Endometrial microvascular endothelial cells (primary cell): Measurements from ENCODE around the gene ITGA3. TPM values are rescaled to one million over a fixed set of nuclear protein-coding genes. Genes with fewer than 3 reads are reported as not detected.

ENCODE experiments used
- in situ Hi-C: cut with HindIII; loops from 2 replicates; pipeline ENCODE4 v1.10.0; 2017; ENCODE audit warnings: low sequenced_read_pairs, low pct_unique_long_range_greater_than_20kb; ENCODE audit errors: inconsistent ontology term
- total RNA-seq: library from RNA; depleted of rRNA; stranded (reverse); fragments of >200 nt; gene quantifications from one replicate; pipeline ENCODE4 v1.2.3, GENCODE V29; 2015; ENCODE audit errors: inconsistent ontology term

Gene ITGA3
- total RNA-seq, 1 donor from 2014 or later: 255 TPM

DNA sequence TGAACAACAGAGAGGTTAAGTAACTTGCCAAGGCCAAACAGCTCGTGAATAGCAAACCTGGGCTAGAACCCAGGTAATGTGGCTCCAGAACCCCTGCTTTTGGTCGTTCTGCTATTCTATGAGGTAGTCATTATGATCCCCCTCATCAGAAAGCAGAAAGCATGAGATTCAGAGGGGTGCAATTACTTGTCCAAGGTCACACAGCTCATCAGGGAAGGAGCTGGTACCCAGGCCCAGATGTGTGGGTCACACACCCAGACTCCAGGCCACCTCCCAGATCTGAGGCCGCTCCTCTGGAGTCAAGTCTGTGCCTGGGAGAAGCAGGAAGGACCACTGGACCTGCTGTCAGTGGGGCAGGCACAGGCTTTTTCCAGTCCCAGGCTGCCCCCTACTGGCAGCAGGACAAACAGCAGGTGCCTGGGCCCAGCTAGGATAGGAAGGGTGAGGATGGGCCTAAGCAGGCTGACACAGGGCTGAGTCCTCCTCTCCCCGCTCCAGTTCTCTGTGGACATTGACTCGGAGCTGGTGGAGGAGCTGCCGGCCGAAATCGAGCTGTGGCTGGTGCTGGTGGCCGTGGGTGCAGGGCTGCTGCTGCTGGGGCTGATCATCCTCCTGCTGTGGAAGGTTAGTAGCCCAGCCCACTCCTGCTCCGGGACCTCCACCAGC is 31.5 kb downstream of the ITGA3 start:
- in situ Hi-C loops: no loop called here

GRCh38 chr17:50087912-50088405 is 32.0 kb downstream of the ITGA3 start:
- in situ Hi-C loops: no loop called here

- in situ Hi-C loops: no loop called here
Observed at GRCh38 chr17:50088952-50089825, 33.3 kb downstream of the ITGA3 start.

- in situ Hi-C loops: no loop called here
Observed at GRCh38 chr17:50090071-50090470, 34.2 kb downstream of the ITGA3 start.

GRCh38 chr17:50090971-50091917 is 35.3 kb downstream of the ITGA3 start:
- in situ Hi-C loops: no loop called here

GRCh38 chr17:50091918-50092285 is 36.0 kb downstream of the ITGA3 start:
- in situ Hi-C loops: no loop called here

DNA sequence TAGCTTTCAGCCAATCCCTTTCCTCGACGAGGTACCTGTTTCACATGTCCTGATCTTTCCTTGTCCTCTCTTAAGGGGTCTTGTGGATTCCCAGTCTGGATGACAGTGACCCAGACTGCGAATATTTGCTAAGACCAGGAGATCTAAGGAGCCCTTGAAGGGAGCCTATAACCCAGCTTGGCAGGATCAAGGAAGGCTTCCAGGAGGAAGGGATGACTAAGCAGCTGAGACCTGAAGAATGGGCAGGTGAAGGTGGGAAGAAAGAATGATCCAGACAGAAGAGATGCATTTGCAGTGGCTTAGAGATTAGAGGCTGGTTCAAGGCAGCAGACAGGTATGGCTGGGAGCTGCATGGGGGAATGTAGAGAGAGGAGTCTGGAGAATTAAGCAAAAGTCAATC is 37.3 kb downstream of the ITGA3 start:
- in situ Hi-C loops: no loop called here

GRCh38 chr17:50093807-50094206 is 37.9 kb downstream of the ITGA3 start:
- in situ Hi-C loops: no loop called here

DNA sequence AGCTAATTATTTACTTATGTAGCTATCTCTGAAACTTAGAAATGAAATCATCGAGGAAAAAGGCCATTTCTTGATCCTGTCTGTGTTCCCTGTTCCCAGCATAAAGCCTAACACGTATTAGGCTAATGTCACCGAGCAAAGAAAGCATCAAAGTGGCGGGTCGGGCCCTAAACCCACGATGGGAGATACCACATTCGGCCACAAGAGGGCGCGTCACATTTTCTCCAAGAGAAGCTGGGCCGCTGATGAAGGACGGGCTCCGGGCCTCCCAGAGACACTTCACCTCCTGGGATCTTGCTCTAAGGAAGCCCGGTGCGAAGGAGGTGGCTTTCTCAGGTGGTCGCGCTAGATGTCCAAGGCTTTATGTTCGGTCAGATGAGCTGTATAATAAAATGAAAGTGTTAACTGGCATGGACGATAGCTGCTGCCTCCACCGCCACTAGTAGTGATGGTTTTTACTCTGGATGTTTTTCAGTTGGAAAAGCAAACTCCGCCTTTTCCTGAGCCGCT is 38.4 kb downstream of the ITGA3 start:
- in situ Hi-C loops: no loop called here

GRCh38 chr17:50094753-50095619 is 39.1 kb downstream of the ITGA3 start, which contains the start of gene PDK2:
Gene PDK2 (plus strand): TSS chr17:50095351. CDS start chr17:50095436, 85 bp downstream.
- in situ Hi-C loops: no loop called here

DNA sequence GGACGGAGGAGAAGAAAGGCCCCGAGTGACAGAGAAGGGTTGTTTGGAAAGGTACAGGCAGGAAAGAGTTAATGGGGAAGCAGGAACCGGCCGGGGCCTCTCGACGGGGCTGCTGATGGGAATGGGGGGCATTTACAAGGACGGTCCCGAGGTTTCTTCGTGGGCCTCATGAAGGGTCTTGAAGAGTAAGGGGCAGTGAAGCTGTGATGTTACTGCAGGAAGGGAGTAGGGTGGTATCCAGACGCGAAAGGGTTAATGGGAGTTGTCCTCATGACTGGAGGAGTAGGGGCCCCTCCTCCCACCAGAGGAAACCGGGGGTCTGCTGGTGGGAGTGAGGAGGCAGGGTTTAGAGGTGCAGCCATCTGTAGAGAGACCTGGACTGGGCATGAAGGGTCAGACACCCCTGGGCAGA is 39.7 kb downstream of the ITGA3 start:
- in situ Hi-C loops: no loop called here

GRCh38 chr17:50096092-50096491 is 40.2 kb downstream of the ITGA3 start:
- in situ Hi-C loops: no loop called here

DNA sequence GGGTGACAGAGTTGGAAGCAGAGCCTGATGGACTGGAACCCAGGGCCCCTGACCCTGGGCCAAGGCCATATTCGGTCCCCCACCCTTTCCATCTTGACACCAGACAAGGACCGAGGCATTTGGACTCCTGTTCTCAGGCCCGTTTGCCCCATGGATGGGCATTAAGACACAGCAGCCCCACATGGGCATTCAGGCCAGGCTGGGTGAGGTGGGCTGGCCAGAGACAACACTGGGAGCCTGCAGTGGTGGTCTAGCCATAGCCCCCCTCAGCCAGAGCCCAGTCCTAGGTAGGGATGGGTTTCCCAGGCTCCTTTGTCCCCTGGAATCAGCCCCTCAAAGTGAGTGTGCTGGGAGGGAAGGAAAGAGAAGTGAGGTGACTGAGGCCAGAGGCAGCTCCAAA is 40.8 kb downstream of the ITGA3 start:
- in situ Hi-C loops: no loop called here

DNA sequence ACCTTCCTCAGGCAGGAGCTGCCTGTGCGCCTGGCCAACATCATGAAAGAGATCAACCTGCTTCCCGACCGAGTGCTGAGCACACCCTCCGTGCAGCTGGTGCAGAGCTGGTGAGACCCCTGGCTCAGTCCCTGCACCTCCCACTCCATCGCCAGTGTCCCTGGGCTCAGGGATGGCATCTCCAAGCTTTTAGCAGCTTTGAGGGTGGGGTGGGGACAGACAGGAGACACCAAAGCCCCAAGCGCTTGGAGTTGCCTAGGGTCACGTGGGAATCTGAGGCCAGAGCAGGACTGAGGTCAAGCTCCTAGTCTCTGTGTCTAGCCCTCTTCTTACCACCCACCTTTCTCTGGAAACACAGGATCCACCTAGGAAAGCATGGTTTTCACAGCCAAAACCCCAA is 41.5 kb downstream of the ITGA3 start:
- in situ Hi-C loops: no loop called here

DNA sequence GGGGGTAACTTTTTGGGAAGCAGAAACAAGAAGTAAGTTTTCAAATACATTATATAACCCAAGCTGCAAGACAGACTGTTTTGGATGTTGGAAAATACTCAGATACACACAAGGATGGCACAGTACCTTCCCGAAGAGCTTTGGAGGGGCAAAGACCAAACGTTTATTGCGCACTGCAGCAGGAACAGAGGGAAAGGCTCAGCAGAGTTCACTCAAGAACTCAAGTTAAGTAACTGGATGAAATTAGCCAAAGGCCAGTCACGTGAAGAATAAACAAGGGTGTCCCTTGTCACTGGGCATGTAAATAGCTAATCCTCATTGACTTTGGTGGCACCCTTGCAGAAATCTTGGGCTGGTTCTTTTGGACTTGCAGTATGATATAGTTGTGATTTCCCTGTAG is 42.0 kb downstream of the ITGA3 start:
- in situ Hi-C loops: no loop called here

GRCh38 chr17:50098583-50098982 is 42.7 kb downstream of the ITGA3 start:
- in situ Hi-C loops: no loop called here

DNA sequence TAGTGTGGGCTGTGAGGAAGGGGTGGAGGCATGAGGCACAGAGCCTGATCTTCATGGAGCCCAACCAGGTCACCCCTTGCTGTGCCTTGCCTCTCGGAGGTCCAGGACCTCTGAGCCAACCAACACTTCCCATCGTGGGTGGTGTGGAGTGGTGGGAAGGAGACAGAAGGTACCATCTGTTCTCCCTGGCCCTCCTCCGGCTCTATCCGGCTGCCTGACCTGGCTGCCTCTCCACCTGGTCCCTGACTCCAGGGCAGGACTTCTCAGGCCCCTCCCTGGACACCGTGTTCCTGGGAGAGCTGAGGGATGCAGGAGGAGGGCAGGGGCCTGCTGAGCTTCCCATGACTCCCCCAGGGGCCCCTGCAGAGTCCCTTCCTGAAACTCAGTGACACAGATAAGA is 43.1 kb downstream of the ITGA3 start:
- in situ Hi-C loops: no loop called here

GRCh38 chr17:50100480-50100883 is 44.6 kb downstream of the ITGA3 start:
- in situ Hi-C loops: no loop called here
